DMS 273 (cell line): ENCODE measurements around the gene RXRB.
"Not testable (repeated sequence)": the region's sequence is repeated elsewhere in the genome, so short reads cannot be mapped to it uniquely, and the experiment has no call there.

Source experiments
- DNase-seq: peaks from one replicate; lab custom pipeline; 2025; ENCODE audit not compliant: unreplicated experiment; lab: John Stamatoyannopoulos, UW

RXRB gene

GRCh38 chr6:33200219-33201146, at the start of gene RXRB, which contains the start of gene SLC39A7:
RXRB (minus strand) TSS chr6:33200665; CDS start chr6:33200476, 189 bp downstream.
SLC39A7 (plus strand) TSS chr6:33200867; CDS start chr6:33201246, 379 bp downstream.
- DNase-seq: peak; percentile 100

GRCh38 chr6:33249732-33250630, 49.5 kb upstream of the RXRB start:
- peak; percentile 59 for DNase-seq

DNA sequence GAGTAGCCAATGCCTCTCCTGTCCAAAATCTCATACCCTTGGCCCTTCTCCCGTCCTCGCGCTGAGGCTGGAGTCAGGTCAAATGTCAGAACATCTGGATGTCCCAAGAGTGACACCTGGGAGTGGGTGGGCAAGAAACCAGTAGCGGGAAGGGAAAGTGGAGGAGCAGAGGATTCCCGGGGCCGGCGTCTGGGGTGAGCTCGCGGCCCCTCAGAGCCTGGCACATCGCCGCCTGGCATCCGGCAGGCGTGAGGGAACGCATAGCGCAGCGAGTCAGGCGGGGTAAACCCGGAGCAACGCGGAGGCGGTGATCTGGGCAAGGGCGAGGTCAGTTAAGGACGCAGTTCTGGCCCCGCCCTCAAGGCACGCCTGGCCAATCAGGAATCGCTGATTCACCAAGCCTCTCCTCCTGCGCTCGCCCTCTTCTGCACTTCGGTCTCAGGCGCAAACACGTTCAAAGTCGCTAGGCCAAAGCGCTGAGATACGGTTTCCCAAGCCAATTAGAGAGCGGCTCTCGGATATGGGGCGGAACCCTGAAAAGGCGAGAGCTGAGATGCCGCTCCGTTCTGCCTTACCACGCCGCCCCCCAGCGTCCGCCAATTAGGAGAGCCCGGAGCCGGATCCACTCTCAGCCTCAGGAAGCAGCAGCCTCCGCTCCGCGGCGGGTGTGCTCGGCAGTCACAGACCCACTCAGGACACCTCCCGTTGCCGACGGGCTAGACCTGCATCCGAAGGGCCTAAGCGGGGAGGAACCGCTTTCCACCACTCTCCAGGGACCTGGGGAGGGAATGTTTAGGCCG, 48.7 kb upstream of the RXRB start:
- DNase-seq: peak; percentile 100

DNA sequence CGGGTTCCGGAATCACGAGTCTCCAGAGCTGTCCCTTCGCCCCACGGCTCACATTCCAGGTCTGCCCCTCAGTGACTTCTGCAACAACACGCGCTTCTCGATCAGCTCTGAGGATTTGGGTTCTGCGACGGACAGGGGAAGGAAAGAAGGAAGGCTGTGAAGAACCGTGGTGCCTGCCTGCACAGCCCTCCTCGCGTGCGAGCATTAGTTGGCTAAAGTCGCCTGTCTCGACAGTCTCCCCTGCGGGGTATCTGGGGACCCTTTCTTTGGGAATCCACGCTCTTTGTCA, 48.1 kb upstream of the RXRB start:
- peak; percentile 89 for DNase-seq

DNA sequence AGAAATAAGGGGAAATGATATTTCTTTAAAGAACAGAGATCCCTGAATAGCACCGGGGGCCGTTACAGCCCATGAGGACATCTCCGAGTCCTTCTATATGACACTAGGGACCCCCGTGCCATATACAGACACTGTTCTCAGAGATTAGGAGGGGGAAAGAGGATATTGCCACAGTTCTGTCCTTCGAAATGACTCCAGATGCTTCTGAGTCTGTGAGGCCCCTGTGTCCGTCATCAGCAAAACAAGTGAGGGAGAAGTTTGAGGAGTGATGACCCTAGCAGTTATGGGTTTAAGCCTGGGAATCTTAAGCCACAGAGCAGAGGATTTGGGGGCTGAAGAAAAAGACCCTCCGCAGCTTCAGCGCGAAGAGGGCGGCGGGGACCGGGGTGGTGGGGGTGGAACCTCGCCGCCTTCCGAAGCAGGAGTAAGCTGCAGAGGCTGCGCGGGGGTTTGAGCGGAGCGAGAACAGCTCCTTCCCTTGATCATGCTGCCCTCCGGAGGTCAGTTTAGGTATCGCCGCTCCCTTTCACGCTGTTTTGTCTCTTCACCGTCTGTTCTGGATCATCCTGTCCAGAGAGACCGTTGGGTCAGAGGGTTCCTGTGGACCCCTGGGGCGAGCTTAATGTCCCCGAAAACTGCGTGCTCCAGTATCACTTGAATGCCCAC, 47.6 kb upstream of the RXRB start:
- DNase-seq: peak; percentile 97

DNA sequence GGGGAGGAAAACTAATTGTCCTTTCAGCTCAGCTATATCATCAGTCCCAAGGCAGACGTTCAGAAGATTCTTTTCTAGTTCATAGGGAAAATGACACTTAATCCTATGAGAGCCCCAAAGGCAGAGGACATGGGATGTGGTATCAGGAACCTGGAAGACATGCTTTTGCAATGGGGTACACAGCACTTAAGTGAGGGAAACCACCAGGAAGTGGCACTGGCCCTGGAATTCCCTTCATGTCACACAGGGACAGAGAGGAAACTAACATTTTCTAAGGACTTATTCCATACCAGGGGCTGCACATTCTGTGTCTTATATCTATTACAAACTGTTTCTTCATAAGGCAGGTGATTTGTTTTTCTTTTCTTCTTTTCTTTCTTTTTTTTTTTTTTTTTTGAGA, 43.0 kb upstream of the RXRB start:
- no peak for DNase-seq

DNA sequence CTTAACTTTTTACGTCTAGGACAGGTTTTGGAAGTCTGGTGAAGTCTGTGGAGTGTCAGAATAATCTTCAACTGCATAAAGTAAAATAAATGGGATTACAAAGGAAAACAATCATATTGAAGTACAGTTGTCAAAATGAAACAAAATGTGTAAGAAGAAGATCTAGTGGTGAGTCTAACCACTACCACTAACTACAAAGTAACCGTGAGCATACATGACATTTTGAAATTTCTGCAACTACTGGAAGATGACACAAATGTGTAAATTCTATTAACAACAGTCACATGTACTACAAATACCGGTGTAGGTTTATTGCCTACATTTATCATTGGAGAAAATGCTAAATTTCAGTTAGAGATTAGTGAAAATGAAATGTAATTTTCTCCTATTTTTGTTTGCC, 41.5 kb upstream of the RXRB start:
- no peak for DNase-seq

GRCh38 chr6:33237741-33238140, 37.3 kb upstream of the RXRB start:
- DNase-seq: no peak

GRCh38 chr6:33236852-33237251, 36.4 kb upstream of the RXRB start:
- no peak for DNase-seq

GRCh38 chr6:33236328-33236727, 35.9 kb upstream of the RXRB start:
- no peak for DNase-seq

DNA sequence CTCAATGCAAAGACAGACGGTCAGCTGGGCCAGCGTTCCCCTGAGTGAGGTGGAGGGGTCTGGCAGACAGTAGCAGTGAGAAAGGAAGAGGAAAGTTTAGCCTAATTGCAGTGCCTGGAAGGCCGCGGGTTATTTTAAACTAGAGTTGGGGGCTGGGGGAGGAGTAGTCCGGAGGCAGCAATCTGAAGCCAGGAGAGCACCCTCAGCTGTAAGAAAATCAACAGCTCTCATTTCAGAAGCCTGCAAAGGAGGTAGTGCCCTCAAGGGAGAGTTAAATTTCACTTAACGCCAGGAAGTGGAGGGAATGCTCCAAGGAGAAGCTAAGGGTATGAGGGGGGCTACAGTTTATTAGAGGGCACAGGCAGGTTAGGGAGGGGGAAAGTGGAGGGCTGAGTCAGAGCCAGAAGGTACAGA, 34.8 kb upstream of the RXRB start:
- peak; percentile 52 for DNase-seq

DNA sequence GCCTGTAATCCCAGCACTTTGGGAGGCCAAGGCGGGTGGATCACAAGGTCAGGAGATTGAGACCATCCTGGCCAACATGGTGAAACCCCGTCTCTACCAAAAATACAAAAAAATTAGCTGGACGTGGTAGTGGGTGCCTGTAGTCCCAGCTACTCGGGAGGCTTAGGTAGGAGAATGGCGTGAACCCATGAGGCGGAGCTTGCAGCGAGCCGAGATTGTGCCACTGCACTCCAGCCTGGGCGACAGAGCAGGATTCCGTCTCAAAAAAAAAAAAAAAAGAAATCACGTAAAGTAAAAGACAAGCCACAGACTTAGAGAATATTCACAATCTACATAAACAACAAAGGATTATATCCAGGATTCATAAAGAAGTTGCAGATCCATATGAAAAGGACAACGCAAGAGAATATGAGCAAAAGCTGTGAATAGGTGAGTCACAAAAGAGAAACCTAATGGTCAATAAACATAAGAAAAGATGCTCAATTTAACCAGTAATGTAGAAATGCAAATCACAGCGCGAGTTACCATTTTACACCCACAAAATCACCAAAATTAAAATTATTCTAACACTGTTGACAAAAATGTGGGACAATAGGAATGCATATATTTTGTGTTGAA, 26.1 kb upstream of the RXRB start:
- DNase-seq: not testable (repeated sequence)

DNA sequence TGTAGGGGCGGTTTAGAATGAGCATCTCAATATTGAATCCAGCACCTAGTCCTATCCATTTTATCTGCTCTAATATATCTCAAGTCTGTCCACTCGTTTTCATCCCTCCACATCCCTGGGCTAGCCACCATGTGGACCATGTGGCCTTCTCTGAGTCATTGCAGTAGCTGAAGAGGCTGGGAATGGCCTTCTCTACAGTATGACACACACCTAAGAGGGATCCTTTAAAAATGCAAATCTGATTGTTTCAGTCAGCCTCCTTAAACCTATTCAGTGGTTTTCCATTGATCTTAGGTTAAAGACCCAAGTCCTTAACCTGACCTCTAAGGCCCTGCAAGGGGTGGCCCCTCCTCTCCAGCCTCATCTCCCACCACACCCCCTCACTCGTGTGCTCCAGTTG, 17.2 kb upstream of the RXRB start:
- DNase-seq: no peak

- no peak for DNase-seq
These were observed 16.8 kb upstream of the RXRB start for GRCh38 chr6:33217246-33217645.

DNA sequence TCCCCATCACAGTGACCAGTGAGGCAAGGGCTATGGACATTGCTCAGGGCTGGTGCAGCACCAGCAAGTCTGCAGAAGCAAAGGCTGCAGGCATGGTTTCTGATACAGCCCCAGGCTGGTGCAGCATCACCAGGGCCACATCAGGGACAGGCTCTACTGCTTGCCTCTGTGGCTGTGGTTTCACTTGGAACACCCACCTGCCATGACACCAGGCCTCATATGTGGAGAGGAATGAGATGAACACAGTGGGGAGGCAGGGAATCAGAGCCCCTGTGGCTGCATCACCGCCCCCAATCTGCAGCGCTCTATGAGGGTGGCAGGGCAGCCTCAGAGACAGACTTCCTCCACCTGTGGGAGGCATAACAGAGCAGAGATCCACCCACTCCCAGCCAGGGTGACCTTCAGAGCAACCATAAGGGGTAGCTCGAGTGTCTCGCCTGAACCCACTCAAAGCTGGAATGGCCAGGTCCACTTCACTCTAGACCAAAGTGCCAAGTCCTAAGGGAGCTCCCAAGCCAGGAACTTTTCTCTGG, 15.7 kb upstream of the RXRB start:
- DNase-seq: no peak

- no peak for DNase-seq
These were observed 15.0 kb upstream of the RXRB start for GRCh38 chr6:33215271-33216116.

DNA sequence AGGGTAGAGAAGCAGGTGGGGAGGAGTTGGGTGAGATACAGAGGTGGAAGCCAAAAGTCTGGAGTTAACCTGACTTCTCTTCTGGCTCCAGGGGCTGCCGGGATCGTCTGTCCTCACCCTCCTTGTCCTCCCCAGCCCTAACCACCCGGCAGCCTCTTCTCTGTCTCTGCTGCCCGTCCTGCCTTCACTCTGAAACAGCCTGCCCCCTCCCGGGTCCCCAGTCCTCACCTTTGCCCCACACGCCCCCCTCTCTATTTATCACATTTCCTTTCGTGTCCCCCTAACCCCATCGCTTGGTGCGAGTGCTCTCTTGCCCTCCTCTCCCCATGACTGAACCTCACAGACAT, 13.5 kb upstream of the RXRB start:
- no peak for DNase-seq

- peak; percentile 66 for DNase-seq
These were observed 12.9 kb upstream of the RXRB start for GRCh38 chr6:33213166-33213988.
